ENCODE measurements around the gene EFNA4.

- TF ChIP-seq POLR2AphosphoS5 (IDR thresholded peaks at IDR 0.05; ENCODE audit: low read depth, low read length): no peak
- no peak for TF ChIP-seq REST (IDR thresholded peaks at IDR 0.05; ENCODE audit: insufficient read depth in 1 of 2, low read depth in 2 of 2, low read length in 2 of 2)
- no peak for TF ChIP-seq FOXP2 (optimal IDR thresholded peaks at IDR 0.05; ENCODE audit: borderline replicate concordance, extremely low read depth, extremely low read length, insufficient read depth)
Measured at GRCh38 chr1:155022927-155023236, 40.7 kb upstream of the EFNA4 start.

Measured in PFSK-1 (cell line).